Caco-2 (cell line): Measurements from ENCODE around the gene UBASH3B. TPM values are rescaled to one million over a fixed set of nuclear protein-coding genes. Genes with fewer than 3 reads are reported as not detected.

Experiments used
- BruUV-seq: library from RNA; stranded (reverse); fragments of 400-500 nt; replicated peaks from 2 replicates; lab custom pipeline; 2021; lab: Mats Ljungman, UMichigan
- CTCF ChIA-PET: fragments of 300-600 bp; sonication (Branson Sonifier 250); formaldehyde crosslinking; loops from one replicate; lab custom pipeline; 2022; ENCODE audit warnings: antibody characterized with exemption; lab: Charles Lee
- POLR2A ChIA-PET: fragments of 300-600 bp; sonication (Branson Sonifier 250); formaldehyde crosslinking; loops from one replicate; lab custom pipeline; 2022; ENCODE audit warnings: antibody characterized with exemption; lab: Charles Lee
- DNase-seq, 2 experiments: peaks; one replicate each; pipeline versions ENCODE4 v3.0.0 to v3.0.0-alpha.2; 2020 to 2022
- H3K27me3 ChIP-seq: replicated peaks from 2 replicates; pipeline ENCODE4 v1.6.0; 2011; ENCODE audit warnings: low read length; ENCODE audit not compliant: control insufficient read depth, insufficient read depth
- H3K36me3 ChIP-seq: 2 replicates; pipeline ENCODE4 v1.5.1; 2011; ENCODE audit warnings: low read length; ENCODE audit not compliant: control insufficient read depth, insufficient read depth
- H3K4me1 ChIP-seq: fragments of 250-450 bp; sonication (Bioruptor Pico); 2 replicates; pipeline ENCODE4 v1.5.1; 2020; ENCODE audit warnings: mild to moderate bottlenecking
- H3K4me3 ChIP-seq: 2 replicates; pipeline ENCODE4 v1.5.1; 2011; ENCODE audit warnings: low read depth, mild to moderate bottlenecking, control low read depth, low read length
- H3K9me3 ChIP-seq: fragments of 250-450 bp; sonication (Bioruptor Pico); 2 replicates; pipeline ENCODE4 v1.5.1; 2020; ENCODE audit warnings: mild to moderate bottlenecking, moderate library complexity
- H3K27ac Mint-ChIP-seq: one replicate; pipeline ENCODE4 v1.8.0; 2022; ENCODE audit warnings: mixed read lengths; ENCODE audit not compliant: unreplicated experiment
- H3K27me3 Mint-ChIP-seq: one replicate; pipeline ENCODE4 v1.8.0; 2022; ENCODE audit warnings: mixed read lengths; ENCODE audit not compliant: insufficient read depth, unreplicated experiment
- H3K36me3 Mint-ChIP-seq: one replicate; pipeline ENCODE4 v1.8.0; 2022; ENCODE audit warnings: mild to moderate bottlenecking, mixed read lengths; ENCODE audit not compliant: insufficient read depth, unreplicated experiment
- H3K4me1 Mint-ChIP-seq: one replicate; pipeline ENCODE4 v1.8.0; 2022; ENCODE audit warnings: low read depth, mixed read lengths; ENCODE audit not compliant: unreplicated experiment
- H3K4me3 Mint-ChIP-seq: one replicate; pipeline ENCODE4 v1.8.0; 2022; ENCODE audit warnings: mild to moderate bottlenecking, moderate library complexity, mixed read lengths; ENCODE audit not compliant: unreplicated experiment
- H3K9me3 Mint-ChIP-seq: one replicate; pipeline ENCODE4 v1.8.0; 2022; ENCODE audit warnings: mixed read lengths; ENCODE audit not compliant: unreplicated experiment
- intact Hi-C: fragments of 100-400 bp; cut with micrococcal nuclease; formaldehyde crosslinking; loops from one replicate; pipeline ENCODE4 v1.10.0; 2022; ENCODE audit not compliant: unreplicated experiment
- total RNA-seq: library from RNA; stranded (reverse); gene quantifications from 2 replicates; pipeline ENCODE4 v1.2.3, GENCODE V29; 2022
- TF ChIP-seq, protein P1 (sequence below), 2 experiments: fragments of 200-600 bp in 1 of 2; IDR thresholded peaks; 1 replicate in 1 of 2; 2 replicates in 1 of 2; pipeline versions ENCODE4 v1.5.1 to v1.8.0; 2011 to 2022; ENCODE audit warnings: antibody characterized with exemption in 1 of 2, control low read depth in 1 of 2, inconsistent platforms in 1 of 2, low read depth in 1 of 2, low read length in 1 of 2, mild to moderate bottlenecking in 1 of 2, moderate library complexity in 1 of 2; ENCODE audit not compliant: insufficient read depth in 1 of 2, severe bottlenecking in 1 of 2, unreplicated experiment in 1 of 2

UBASH3B gene
- total RNA-seq, 1 experiment from 2014 or later = 21.5 TPM

- no peaks in the 10 kb centered on the region for H3K9me3 ChIP-seq
- TF ChIP-seq, protein P1, sequence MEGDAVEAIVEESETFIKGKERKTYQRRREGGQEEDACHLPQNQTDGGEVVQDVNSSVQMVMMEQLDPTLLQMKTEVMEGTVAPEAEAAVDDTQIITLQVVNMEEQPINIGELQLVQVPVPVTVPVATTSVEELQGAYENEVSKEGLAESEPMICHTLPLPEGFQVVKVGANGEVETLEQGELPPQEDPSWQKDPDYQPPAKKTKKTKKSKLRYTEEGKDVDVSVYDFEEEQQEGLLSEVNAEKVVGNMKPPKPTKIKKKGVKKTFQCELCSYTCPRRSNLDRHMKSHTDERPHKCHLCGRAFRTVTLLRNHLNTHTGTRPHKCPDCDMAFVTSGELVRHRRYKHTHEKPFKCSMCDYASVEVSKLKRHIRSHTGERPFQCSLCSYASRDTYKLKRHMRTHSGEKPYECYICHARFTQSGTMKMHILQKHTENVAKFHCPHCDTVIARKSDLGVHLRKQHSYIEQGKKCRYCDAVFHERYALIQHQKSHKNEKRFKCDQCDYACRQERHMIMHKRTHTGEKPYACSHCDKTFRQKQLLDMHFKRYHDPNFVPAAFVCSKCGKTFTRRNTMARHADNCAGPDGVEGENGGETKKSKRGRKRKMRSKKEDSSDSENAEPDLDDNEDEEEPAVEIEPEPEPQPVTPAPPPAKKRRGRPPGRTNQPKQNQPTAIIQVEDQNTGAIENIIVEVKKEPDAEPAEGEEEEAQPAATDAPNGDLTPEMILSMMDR (IDR thresholded peaks at IDR 0.05; ENCODE audit: insufficient read depth in 1 of 2, low read depth in 1 of 2, low read length in 1 of 2, severe bottlenecking in 1 of 2, unreplicated experiment in 1 of 2) = no peak
- peak overlapping the region; percentile 81 for H3K27ac Mint-ChIP-seq
- DNase-seq = no peak
- no TSS peak for BruUV-seq
- ChIA-PET POLR2A (interaction anchor here (1.5 kb wide), 1 partner anchor 357 kb away, joined by 4 read pairs; the partner anchor contains the start of gene HSPA8), CTCF (interaction anchor here (0.6 to 0.7 kb wide), 3 partner anchors 58 to 699 kb away, joined by 3 to 6 read pairs (median 4); no protein-coding TSS in a partner anchor)
- H3K27me3 Mint-ChIP-seq = no peaks in the 10 kb centered on the region
- peaks cover 35% of the 10 kb centered on the region for H3K4me1 Mint-ChIP-seq
- H3K36me3 Mint-ChIP-seq = peaks cover 5% of the 10 kb centered on the region
- intact Hi-C loops = no loop called here
- H3K36me3 ChIP-seq = no peaks in the 10 kb centered on the region
- H3K4me3 ChIP-seq = no peak overlapping the region
- H3K27me3 ChIP-seq = no peaks in the 10 kb centered on the region
- H3K9me3 Mint-ChIP-seq = no peaks in the 10 kb centered on the region
- peaks cover 35% of the 10 kb centered on the region for H3K4me1 ChIP-seq
- H3K4me3 Mint-ChIP-seq = no peak overlapping the region
Measured at GRCh38 chr11:122705396-122705795, 49.9 kb downstream of the UBASH3B start.

- peak; percentile 57 to 73 for DNase-seq
- Histone ChIP-seq H3K27me3 (no peaks in the 10 kb centered on the region), H3K9me3 (no peaks in the 10 kb centered on the region), H3K4me3 (no peak overlapping the region), H3K36me3 (no peaks in the 10 kb centered on the region), H3K4me1 (peaks cover 35% of the 10 kb centered on the region)
- Mint-ChIP-seq H3K9me3 (no peaks in the 10 kb centered on the region), H3K4me3 (peak overlapping the region; percentile 7), H3K27ac (peak overlapping the region; percentile 81), H3K27me3 (no peaks in the 10 kb centered on the region), H3K4me1 (peaks cover 35% of the 10 kb centered on the region), H3K36me3 (peaks cover 5% of the 10 kb centered on the region)
- intact Hi-C loops = loop anchor here (1.0 to 2.0 kb wide), 4 partner anchors 14 to 50 kb away; no protein-coding TSS in a partner anchor
- ChIA-PET POLR2A (interaction anchor here (1.4 to 1.5 kb wide), 2 partner anchors 50 to 356 kb away, joined by 4 to 9 read pairs; partner anchors contain the start of genes HSPA8 and UBASH3B), CTCF (interaction anchor here (0.6 to 1.0 kb wide), 5 partner anchors 48 to 156 kb away, joined by 3 to 5 read pairs (median 4); no protein-coding TSS in a partner anchor)
- TF ChIP-seq, protein P1 (IDR thresholded peaks at IDR 0.05; ENCODE audit: insufficient read depth in 1 of 2, low read depth in 1 of 2, low read length in 1 of 2, severe bottlenecking in 1 of 2, unreplicated experiment in 1 of 2) = no peak
- no TSS peak for BruUV-seq
Measured at GRCh38 chr11:122706291-122707088, 51.0 kb downstream of the UBASH3B start.

DNA sequence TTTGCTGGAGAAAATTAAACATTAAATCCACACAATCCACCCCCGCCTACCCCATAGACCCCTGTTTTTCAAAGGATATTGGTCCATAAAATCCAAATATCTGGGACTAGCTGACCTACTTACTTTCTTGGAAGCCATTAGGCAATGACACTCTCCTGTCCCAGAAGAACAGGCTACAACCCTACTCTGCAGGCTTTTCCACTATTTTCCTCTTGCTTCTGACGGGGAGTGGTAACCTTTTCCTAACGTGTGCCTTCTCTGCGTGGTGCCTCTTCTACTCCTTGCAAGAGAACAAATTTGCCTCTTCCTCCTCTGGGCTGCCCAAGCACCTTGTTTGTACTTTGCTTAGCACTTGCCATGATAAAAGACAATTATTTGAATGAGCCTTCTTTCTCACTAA, 51.6 kb downstream of the UBASH3B start:
- Mint-ChIP-seq H3K9me3 (no peaks in the 10 kb centered on the region), H3K36me3 (peaks cover 5% of the 10 kb centered on the region), H3K27me3 (no peaks in the 10 kb centered on the region), H3K4me3 (no peak overlapping the region), H3K4me1 (peaks cover 35% of the 10 kb centered on the region), H3K27ac (peak overlapping the region; percentile 81)
- BruUV-seq = no TSS peak
- TF ChIP-seq, protein P1 (IDR thresholded peaks at IDR 0.05; ENCODE audit: insufficient read depth in 1 of 2, low read depth in 1 of 2, low read length in 1 of 2, severe bottlenecking in 1 of 2, unreplicated experiment in 1 of 2) = no peak
- Histone ChIP-seq H3K4me1 (peaks cover 35% of the 10 kb centered on the region), H3K36me3 (no peaks in the 10 kb centered on the region), H3K27me3 (no peaks in the 10 kb centered on the region), H3K9me3 (no peaks in the 10 kb centered on the region), H3K4me3 (no peak overlapping the region)
- intact Hi-C loops = loop anchor here (2.0 kb wide), 1 partner anchor 14 kb away; no protein-coding TSS in a partner anchor
- ChIA-PET POLR2A (interaction anchor here (1.4 kb wide), 1 partner anchor 51 kb away, joined by 9 read pairs; the partner anchor contains the start of gene UBASH3B), CTCF (no interaction called here)
- DNase-seq = no peak
